Peyer's patch (tissue), 4 donors: ENCODE measurements around the gene CNDP2.

Experiments used
- CTCF ChIP-seq, 6 experiments: fragments of 450-650 bp in 4 of 6; fragments of 200-600 bp in 2 of 6; sonication (generic) in 1 of 6; IDR thresholded peaks; one replicate each; pipeline ENCODE4 v1.5.1; 2017 to 2019; ENCODE audit warnings: antibody characterized with exemption in 6 of 6, mild to moderate bottlenecking in 3 of 6, moderate library complexity in 1 of 6
- POLR2A ChIP-seq, 2 donors: fragments of 450-650 bp; IDR thresholded peaks; one replicate each; pipeline ENCODE4 v1.5.1; 2017; ENCODE audit warnings: antibody characterized with exemption in 2 of 2, mild to moderate bottlenecking in 2 of 2, moderate library complexity in 2 of 2

- TF ChIP-seq CTCF (IDR thresholded peaks at IDR 0.05) (no peak), POLR2A (IDR thresholded peaks at IDR 0.05) (peak in 1 of 2 donors; percentile 32)
These were observed 45.8 kb downstream of the CNDP2 start for GRCh38 chr18:74541703-74542555.
